Measurements from ENCODE around the gene CHID1.

CHID1 gene

DNA sequence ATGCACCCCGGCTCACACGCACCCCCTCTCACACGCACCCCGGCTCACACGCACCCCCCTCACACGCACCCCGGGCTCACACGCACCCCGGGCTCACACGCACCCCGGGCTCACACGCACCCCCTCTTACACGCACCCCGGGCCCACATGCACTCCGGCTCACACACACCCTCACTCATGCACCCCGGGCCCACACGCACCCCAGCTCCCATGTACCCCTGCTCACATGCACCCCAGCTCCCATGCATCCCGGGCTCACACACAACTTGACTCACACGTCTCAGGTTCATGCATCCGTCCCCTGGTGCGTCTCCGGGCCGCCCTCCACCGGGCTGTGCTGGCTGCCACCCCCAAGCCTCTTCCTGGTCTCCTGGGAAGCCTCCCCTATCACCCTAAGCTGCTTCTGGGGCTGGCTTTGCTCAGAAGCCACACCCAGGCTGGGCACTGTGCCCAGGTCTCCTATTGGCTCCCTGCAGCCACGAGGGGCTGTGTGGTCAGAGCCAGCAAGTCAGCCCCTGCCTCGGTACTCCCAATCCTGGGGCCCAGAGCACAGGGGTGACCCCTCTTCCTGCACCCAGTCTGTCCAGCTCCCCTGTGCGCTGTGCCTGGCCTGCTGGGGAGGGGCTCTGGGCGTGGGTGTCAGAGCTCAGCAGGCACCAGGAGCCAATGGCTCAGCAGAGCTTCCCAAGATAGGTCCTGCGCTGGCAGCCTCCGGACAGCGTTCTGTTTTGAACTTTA lies 51.0 kb downstream of the CHID1 start:
- TF ChIP-seq, protein P1, sequence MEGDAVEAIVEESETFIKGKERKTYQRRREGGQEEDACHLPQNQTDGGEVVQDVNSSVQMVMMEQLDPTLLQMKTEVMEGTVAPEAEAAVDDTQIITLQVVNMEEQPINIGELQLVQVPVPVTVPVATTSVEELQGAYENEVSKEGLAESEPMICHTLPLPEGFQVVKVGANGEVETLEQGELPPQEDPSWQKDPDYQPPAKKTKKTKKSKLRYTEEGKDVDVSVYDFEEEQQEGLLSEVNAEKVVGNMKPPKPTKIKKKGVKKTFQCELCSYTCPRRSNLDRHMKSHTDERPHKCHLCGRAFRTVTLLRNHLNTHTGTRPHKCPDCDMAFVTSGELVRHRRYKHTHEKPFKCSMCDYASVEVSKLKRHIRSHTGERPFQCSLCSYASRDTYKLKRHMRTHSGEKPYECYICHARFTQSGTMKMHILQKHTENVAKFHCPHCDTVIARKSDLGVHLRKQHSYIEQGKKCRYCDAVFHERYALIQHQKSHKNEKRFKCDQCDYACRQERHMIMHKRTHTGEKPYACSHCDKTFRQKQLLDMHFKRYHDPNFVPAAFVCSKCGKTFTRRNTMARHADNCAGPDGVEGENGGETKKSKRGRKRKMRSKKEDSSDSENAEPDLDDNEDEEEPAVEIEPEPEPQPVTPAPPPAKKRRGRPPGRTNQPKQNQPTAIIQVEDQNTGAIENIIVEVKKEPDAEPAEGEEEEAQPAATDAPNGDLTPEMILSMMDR (conservative IDR thresholded peaks at IDR 0.05): no peak
- H3K27ac ChIP-seq: peak overlapping the region; percentile 60

DNA sequence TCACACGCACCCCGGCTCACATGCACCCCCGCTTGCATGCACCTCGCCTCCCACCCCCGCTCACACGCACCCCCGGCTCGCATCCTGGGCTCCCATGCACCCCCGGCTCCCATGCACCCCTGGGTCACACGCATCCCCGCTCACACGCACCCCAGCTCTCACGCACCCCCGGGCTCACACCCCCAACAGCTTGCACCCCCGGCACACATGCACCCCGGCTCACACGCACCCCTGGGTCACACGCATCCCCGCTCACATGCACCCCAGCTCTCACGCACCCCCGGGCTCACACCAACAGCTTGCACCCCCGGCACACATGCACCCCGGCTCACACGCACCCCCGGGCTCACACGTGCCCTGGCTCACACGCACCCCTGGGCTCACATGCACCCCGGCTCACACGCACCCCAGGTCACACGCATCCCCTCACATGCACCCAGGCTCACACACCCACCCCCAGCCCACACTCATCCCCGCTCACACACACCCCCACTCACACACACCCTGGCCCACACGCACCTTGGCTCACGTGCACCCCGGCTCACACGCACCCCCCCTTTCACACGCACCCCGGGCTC lies 51.8 kb downstream of the CHID1 start:
- TF ChIP-seq, protein P1 (conservative IDR thresholded peaks at IDR 0.05): no peak
- H3K27ac ChIP-seq: no peak overlapping the region; the same call in 1 of the 2 replicates

DNA sequence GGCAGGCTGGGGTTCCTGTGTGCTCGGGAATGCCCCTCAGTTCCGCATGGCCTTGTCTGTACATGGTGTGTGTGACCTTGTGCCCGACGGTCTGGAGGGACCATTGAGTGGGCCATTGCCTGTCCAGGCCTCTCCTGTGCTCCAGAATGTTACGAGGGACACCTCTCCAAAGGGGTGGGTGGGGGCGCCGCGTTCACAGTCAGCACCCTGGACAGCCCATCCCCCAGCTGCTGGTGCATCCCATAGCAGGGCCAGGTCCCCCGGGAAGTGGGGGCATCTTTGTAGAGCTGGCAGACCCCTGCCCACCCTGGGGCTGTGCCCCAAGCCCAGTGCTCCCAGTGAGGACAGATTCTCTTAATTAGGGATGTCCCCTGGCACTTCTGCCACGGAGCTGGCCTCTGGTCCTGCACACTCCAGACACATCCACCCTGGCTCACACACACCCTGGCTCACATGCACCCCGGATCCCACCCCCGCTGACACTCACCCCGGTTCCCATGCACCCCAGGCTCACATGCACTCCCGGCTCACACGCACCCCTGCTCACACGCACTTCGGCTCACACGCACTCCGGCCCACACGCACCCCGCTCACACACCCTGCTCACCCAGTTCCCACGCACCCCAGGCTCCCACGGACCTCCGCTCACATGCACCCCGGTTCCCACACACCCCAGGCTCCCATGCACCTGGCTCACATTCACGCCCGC lies 52.4 kb downstream of the CHID1 start:
- H3K27ac ChIP-seq: no peak overlapping the region
- TF ChIP-seq, protein P1 (conservative IDR thresholded peaks at IDR 0.05): no peak

DNA sequence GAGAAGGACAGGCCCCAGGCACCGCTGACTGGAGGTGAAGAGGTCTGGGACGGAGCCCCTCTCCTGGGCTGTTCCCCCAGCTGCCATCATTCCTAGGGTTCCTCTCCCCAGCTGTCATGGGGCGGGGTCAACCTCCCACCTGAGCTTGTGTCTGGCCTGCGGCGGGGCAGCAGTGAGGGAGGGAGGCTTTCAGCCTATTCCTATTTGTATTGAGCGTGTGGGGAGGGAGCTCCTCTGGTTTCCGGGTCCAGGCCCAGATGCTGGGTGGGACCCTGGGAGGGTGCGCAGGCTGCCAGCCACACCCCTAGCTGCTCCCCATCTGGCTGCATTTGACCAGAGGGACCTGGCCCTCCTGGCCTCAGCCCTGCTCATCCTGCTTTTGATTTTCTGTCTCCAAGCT lies 54.2 kb downstream of the CHID1 start:
- TF ChIP-seq, protein P1 (conservative IDR thresholded peaks at IDR 0.05): no peak
- no peak overlapping the region for H3K27ac ChIP-seq

DNA sequence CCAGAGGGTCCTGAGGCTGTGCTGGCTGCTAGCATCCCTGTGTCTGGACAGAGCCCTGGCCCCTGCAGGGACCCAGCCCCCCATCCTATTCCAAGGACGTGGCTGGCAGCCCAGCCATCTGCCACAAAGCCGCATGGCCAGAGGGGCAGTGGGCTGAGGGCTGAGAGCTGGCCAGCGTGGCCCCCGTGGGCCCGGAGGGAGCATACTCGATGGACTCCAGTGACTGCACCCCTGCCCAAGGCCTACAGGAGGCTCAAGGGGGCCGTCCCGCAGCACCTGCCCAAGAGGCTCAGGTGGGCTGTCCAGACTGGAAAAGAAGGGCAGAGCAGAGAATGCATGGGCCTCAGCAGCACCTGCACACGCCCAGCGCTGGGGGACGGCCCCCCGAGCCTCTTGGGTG lies 54.8 kb downstream of the CHID1 start:
- TF ChIP-seq, protein P1 (conservative IDR thresholded peaks at IDR 0.05): no peak
- H3K27ac ChIP-seq: no peak overlapping the region

DNA sequence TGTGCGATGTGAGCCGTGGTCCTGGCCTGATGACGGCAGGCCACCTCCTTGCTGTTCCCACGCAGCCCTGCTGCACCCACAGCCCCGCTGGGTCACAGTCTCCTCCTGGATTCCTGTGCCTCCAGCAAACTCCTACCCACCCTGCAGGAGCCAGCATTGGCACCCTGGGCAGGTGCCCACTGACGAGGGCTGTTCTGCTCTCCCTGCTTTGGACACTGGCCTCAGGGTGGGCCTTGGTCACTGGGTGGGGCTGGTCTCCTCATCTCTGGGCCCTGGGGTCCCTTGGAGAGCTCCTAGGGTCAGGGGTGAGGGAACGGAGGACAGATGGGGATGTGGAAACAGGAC lies 55.3 kb downstream of the CHID1 start:
- TF ChIP-seq, protein P1 (conservative IDR thresholded peaks at IDR 0.05): no peak
- H3K27ac ChIP-seq: no peak overlapping the region

DNA sequence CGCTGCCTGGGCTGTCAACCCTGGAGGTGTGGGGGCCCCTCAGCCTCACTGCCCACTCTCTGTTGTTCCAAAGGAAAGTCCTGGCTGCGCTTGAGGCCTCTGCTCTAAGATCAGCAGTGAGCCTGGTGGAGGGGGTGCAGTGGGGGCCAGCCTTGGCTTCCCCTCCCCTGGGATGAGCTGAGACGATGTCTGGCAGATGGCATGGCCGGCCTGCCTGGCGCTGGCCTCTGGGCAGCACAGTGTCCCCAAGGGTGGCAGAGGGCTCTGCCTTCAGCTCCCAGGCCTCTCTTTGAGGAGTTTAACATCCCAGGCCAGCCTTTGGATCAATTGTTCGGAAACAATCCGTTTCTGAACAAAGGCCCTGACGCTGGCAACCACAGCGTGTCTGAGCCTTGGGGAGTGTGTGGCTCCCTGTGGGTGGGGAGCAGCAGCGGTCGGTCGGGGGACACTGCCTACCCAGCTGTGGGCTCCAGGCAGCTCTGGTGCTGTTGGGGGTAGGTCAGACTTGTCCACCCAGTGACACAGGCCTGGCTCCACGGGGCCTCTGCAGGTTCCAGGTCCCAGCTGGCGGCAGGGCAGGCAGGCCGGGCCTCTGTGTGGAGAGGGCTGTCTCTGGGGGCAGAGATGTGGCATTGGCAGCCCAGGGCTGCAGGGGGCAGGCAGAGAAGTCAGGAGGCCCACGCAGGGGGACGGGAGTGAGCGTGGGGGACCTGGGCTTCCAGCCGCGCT lies 55.8 kb downstream of the CHID1 start:
- H3K27ac ChIP-seq: no peak overlapping the region
- TF ChIP-seq, protein P1 (conservative IDR thresholded peaks at IDR 0.05): no peak

Data from VCaP (cell line).